ENCODE data around the gene PEX5L.

DNA sequence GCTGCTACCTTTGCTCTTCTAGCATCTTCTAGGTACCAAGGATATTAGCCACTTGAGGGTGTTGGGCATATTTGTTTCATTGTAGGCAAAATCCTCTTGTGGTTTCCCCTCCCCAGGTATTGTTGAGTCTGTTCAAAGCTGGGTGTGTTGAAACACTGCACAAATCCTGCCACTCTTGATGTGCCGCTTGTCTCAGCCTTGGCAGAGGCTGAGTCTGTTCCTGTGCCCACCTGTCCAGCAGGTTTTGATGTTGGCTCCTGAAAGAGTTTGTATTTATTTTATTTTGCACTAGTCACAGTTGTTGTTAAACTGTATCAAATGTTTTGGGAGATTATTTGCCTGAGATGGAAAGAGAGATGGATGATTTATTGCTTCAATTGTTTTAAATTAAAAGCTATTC, 247.7 kb downstream of the PEX5L start:
- TF ChIP-seq EP300 (IDR thresholded peaks at IDR 0.05; ENCODE audit: borderline replicate concordance), result no peak
- no peak for TF ChIP-seq TAF1 (IDR thresholded peaks at IDR 0.05; ENCODE audit: low read depth)
- no peak for TF ChIP-seq RAD21 (IDR thresholded peaks at IDR 0.05; ENCODE audit: low read depth)
- no peak for TF ChIP-seq TCF12 (IDR thresholded peaks at IDR 0.05; ENCODE audit: low read depth)
